Adrenal gland (tissue), 5 donors: ENCODE results near the gene LARP1.
"Not testable (repeated sequence)": the region's sequence is repeated elsewhere in the genome, so short reads cannot be mapped to it uniquely, and the experiment has no call there.

ENCODE experiments used
- POLR2A ChIP-seq, 2 donors: fragments of 450-650 bp; IDR thresholded peaks; one replicate each; pipeline ENCODE4 v1.6.1; 2017; ENCODE audit warnings: antibody characterized with exemption in 2 of 2, mild to moderate bottlenecking in 2 of 2, moderate library complexity in 1 of 2
- TF ChIP-seq, protein P1 (sequence below), 6 experiments: fragments of 450-650 bp in 4 of 6; fragments of 200-600 bp in 2 of 6; sonication (generic) in 1 of 6; IDR thresholded peaks; 1 replicate in 5 of 6; 2 replicates in 1 of 6; pipeline versions ENCODE4 v1.5.1 to v1.8.0; 2016 to 2021; ENCODE audit warnings: antibody characterized with exemption in 6 of 6, mild to moderate bottlenecking in 2 of 6, moderate library complexity in 1 of 6
- donor health status: DM: no; HTN: no; CAD: no.

DNA sequence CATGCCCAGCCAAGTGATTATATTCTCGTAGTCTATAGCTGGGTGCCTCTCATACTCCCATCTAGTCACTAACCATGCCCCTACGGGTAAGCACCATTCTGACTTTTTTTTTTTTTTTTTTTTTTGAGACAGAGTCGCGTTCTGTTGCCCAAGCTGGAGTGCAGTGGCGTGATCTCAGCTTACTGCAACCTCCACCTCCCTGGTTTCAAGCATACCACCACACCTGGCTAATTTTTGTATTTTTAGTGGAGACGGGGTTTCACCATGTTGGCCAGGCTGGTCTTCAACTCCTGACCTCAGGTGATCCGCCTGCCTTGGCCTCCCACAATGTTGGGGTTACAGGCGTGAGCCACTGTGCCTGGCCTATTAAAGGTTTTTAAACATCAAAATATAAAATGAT is 24.4 kb upstream of the LARP1 start:
- TF ChIP-seq, protein P1, sequence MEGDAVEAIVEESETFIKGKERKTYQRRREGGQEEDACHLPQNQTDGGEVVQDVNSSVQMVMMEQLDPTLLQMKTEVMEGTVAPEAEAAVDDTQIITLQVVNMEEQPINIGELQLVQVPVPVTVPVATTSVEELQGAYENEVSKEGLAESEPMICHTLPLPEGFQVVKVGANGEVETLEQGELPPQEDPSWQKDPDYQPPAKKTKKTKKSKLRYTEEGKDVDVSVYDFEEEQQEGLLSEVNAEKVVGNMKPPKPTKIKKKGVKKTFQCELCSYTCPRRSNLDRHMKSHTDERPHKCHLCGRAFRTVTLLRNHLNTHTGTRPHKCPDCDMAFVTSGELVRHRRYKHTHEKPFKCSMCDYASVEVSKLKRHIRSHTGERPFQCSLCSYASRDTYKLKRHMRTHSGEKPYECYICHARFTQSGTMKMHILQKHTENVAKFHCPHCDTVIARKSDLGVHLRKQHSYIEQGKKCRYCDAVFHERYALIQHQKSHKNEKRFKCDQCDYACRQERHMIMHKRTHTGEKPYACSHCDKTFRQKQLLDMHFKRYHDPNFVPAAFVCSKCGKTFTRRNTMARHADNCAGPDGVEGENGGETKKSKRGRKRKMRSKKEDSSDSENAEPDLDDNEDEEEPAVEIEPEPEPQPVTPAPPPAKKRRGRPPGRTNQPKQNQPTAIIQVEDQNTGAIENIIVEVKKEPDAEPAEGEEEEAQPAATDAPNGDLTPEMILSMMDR (IDR thresholded peaks at IDR 0.05) = not testable (repeated sequence)
- TF ChIP-seq POLR2A (IDR thresholded peaks at IDR 0.05) = not testable (repeated sequence)
